IPS-18c (cell line): ENCODE measurements around the gene HS1BP3.
A peak's percentile ranks its signal among the peaks of the same experiment; 100 is the strongest.

Experiments used
- H3K4me3 ChIP-seq: 2 replicates; pipeline ENCODE4 v1.7.0; 2013; ENCODE audit warnings: low read depth, mild to moderate bottlenecking, low read length, moderate library complexity; ENCODE audit not compliant: insufficient read depth
- H3K9me3 ChIP-seq: one replicate; pipeline ENCODE4 v1.6.1; 2013; ENCODE audit warnings: mild to moderate bottlenecking, low read length, moderate library complexity; ENCODE audit not compliant: control insufficient read depth, insufficient read depth

The HS1BP3 gene

DNA sequence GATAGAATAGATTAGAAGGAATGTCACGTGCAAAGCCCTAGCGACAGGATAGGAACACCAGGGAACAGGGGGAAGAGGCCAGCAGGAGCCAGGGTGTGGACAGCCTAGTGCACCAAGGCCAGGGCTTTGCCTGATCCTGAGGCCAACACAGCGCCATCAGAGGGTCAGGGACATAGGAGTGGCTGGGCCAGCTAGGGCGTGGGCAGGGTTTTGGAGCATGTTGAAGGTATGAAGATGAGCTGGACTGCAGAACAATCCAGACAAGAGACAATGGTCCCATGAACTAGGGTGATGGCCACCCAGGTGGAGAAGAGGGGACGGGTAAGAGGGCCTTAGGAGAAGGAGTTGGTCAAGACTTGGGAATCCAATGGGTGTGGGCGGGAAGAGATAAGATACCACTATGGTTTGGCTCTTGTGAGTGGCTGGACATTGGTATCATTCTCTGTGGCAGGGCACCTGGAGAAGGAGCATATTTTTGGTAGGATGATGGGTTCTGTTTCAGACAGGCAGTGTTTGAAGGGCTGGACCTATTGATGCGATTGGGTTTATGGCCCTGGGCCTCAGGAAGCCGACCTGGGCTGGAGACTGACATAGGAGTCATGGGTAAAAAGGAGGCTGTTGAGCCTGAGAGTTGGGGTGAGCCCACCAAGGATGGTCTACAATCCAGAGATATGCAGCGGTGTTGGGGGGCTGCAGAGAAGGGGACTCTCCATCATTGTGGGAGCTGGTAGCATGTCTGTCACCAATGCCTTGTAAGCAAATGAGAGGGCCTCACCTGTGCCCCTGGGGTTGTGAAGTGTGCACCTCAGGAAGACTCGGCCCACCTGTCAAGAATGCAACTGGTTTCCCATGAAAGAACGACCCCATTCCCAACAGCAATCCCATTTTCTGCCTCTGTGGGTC, 2.0 kb upstream of the HS1BP3 start:
- Histone ChIP-seq H3K4me3 (no peak overlapping the region), H3K9me3 (no peaks in the 10 kb centered on the region)

- no peaks in the 10 kb centered on the region for H3K9me3 ChIP-seq
- H3K4me3 ChIP-seq = no peak overlapping the region
Observed at GRCh38 chr2:20652141-20652540, 1.2 kb upstream of the HS1BP3 start.

GRCh38 chr2:20651731-20652099, 817 bp upstream of the HS1BP3 start:
- H3K4me3 ChIP-seq = peak overlapping the region; percentile 89
- H3K9me3 ChIP-seq = no peaks in the 10 kb centered on the region

GRCh38 chr2:20650393-20650876, 463 bp downstream of the HS1BP3 start:
- Histone ChIP-seq H3K9me3 (no peaks in the 10 kb centered on the region), H3K4me3 (peak overlapping the region; percentile 89)

GRCh38 chr2:20649976-20650375, 922 bp downstream of the HS1BP3 start:
- H3K9me3 ChIP-seq = no peaks in the 10 kb centered on the region
- H3K4me3 ChIP-seq = peak overlapping the region; percentile 89; the same call in 1 of the 2 replicates

GRCh38 chr2:20649576-20649975, 1.3 kb downstream of the HS1BP3 start:
- no peak overlapping the region for H3K4me3 ChIP-seq
- H3K9me3 ChIP-seq = no peaks in the 10 kb centered on the region

DNA sequence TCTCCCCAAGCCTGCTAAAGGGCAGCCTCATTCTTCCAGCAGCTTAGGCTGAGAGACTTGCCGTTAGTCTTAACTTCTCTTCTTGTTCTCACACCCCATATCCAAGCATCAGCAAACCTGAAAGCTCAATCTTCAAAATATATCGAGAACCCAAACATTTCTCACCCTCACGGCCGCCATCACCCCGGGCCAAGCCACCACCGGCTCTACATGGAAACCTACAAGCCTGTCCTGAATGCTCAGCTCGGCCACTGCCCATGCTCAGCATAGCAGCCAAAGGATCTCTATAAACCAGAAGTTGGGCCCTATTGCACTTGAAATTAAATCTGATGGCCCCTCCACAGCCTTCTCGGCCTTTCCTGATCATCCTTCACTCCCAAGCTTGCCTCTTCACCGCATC, 2.1 kb downstream of the HS1BP3 start:
- no peaks in the 10 kb centered on the region for H3K9me3 ChIP-seq
- no peak overlapping the region for H3K4me3 ChIP-seq

DNA sequence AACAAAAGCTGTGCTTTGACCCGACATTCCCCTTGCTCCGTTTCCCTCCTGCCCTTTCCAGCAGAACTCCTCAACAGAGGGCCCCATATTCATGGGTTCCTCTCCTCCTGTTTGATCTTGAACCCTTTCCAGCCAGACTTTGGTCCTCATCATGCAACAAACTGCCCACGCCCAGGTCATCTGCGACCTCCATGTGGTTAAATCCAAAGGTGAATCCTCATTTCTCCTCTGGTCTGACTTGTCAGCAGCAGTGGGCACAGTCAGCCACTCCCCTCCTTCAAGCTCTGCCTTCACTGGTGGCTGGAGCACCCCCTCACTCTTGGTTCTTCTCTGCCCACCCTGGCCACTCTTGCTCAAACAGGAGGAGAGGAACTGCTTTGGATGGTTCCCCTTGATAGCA, 2.7 kb downstream of the HS1BP3 start:
- no peak overlapping the region for H3K4me3 ChIP-seq
- no peaks in the 10 kb centered on the region for H3K9me3 ChIP-seq

GRCh38 chr2:20647738-20648137, 3.2 kb downstream of the HS1BP3 start:
- Histone ChIP-seq H3K9me3 (no peaks in the 10 kb centered on the region), H3K4me3 (no peak overlapping the region)

DNA sequence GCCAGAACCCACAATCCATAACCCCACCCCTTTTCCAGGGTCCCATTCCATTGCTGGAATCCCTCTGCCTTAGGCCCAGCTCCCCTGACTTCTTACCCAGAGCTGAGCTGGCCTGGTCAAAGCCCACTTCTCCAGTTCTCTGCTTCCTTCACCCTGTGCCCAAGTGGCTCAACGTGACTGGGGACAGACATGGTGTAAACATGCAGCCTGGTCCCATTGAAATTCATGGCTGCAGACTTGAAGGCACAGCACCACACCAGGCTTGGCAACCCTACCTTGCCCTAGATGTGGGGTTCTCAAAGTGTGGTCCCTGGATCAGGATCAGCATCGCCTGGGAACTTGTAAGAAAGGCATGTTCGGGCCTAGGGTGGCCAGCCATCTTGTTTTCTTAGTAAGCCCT, 3.7 kb downstream of the HS1BP3 start:
- H3K9me3 ChIP-seq = no peaks in the 10 kb centered on the region

GRCh38 chr2:20646446-20646845, 4.5 kb downstream of the HS1BP3 start:
- H3K4me3 ChIP-seq = no peak overlapping the region
- no peaks in the 10 kb centered on the region for H3K9me3 ChIP-seq

More for the DNA sequence above, 3.7 kb downstream of the HS1BP3 start:
- no peak overlapping the region for H3K4me3 ChIP-seq

GRCh38 chr2:20645761-20646160, 5.1 kb downstream of the HS1BP3 start:
- H3K4me3 ChIP-seq = no peak overlapping the region
- H3K9me3 ChIP-seq = no peaks in the 10 kb centered on the region

DNA sequence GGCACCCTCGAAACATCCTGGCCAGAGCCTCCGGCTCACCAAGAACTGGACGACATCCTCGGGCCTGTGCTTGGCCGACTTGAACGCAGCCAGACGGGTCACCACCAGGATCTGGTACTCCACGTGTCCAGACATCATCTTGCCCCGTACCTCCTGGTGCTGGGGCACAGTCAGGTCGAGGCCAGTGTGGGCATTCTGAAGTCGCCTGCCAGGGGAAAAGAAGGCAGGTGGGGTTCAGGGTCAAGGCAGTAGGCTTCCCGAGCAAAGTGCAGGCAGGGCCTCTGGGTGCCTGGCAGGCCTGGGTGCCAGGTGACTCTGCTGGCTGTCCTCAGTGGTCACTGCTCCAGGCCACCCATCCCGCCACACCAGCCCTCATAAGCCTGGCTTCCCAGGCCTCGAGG, 5.6 kb downstream of the HS1BP3 start:
- H3K9me3 ChIP-seq = no peaks in the 10 kb centered on the region
- no peak overlapping the region for H3K4me3 ChIP-seq

DNA sequence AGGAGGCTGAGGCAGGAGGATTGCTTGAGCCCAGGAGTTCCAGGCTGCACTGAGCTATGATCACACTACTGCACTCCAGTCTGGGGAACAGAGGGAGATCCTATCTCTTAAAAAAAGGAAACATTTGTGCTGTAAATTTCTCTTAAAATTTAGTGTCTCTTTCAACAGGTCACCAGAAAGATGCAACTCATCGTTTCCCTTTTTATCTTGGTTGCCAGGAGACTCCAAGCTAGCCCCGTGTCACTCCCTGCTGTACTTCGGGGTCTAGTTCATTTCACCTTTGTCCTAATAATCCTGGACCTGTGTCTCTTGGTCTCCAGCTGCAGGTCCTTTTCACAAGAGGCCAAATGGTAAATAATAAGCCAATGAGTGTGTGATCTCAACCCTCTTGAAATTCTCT, 7.1 kb downstream of the HS1BP3 start:
- Histone ChIP-seq H3K4me3 (no peak overlapping the region), H3K9me3 (no peaks in the 10 kb centered on the region)

DNA sequence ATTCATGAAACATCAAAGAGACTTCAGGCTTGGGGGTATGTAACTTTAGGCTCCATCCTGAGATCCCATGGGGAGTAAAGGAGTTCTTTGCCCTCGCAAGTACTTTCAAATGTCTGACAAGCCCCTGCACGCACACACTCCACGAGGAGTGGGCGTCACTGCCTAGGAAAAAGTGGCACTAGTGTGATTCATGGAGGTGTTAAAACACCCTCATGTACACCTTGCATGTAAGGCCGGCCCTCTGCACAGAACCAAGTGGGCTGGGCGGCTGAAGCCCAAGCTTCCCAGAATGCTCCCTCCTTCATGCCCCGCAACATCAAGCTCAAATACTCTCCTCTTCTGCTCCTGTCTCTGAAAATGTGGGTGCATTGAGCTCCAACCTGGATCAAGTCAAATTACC, 7.8 kb downstream of the HS1BP3 start:
- Histone ChIP-seq H3K9me3 (no peaks in the 10 kb centered on the region), H3K4me3 (no peak overlapping the region)

DNA sequence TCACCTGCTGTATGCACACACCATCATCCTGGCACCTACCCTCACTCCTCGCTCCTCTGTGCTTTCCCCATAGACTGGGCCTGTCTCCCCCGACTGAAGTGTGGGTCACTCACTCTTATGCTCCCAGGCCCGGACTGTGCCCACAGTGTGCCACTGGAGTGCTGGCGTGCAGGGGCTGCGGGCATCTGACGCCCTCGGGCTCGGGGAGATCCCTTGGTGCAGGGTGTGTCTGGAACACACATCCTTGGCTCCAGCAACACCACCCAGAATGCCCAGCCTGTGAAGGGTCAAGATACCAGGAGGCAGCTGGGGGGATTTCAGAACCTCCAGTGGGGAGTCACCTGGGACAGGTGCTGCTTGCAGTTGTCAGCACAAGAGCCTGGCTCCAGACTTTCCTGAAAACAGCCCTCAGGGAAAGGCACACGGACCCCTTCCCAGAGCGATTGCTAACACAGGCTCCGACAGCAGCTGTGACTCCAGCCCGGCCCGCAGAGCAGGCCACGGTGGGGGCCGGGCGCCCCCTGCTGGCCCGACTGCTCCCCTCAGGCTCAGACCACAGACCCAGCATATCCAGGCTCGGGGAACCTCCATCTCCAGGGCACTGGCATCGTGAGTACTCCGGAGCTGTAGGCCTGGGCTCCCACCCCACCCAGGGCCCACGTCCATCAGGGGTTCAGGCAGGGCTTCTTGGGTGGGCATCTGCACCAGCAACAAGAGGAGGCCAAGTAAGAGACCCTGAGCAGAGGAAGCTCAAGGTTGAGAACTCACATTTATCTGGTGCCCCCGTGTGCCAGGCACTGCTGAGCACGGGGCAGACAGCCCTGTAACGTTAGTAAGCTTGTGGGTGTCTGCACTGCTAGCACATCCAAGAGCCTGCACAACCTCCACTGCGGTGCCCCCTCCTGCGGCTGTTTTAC, 8.6 kb downstream of the HS1BP3 start:
- H3K9me3 ChIP-seq = no peaks in the 10 kb centered on the region
- H3K4me3 ChIP-seq = no peak overlapping the region

DNA sequence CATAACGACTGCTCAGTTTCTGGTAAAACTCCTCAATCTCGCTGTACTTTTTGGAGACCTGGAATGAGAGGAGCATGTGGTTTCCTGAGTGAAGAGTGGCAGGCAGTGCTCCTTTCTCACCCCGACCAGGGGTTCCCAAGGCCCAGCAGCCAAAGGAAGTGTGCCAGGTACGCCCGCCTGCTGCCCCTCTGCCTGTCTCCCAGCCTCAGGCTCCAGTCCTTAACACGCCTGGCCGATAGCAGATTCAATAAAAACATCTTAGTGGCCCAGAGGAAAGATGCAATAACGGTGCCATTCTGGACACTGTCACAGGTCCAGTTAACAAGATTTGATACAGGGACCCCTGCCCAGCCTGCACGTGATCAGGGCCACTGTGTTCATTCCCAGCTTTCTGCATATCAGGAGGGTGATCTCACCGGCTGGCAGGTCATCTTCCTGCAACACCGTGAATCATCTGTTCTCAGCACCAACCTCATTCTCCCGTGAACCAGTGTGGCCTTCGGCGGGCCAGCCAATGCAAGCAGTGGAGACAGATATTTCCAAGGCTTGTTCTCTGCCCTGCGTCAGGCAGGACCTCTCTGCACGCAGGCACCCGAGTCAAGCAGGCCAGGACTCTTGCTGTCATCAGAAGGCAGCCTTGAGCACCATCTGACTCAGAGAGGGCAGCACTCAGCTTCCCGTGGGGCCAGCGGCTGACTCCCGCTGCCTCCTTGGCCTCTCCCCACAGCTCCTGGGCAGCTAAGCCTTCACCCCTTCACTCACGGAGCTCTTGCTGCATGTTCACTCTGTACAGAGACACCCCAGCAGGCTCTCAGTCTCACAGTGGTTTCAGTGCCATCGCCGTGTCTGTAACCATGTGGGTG, 9.5 kb downstream of the HS1BP3 start:
- H3K9me3 ChIP-seq = no peaks in the 10 kb centered on the region
- H3K4me3 ChIP-seq = no peak overlapping the region
